Right renal pelvis (tissue), 4 donors: ENCODE results near the gene C6. TPM values are rescaled to one million over a fixed set of nuclear protein-coding genes. Genes with fewer than 3 reads are reported as not detected.
A peak's percentile ranks its signal among the peaks of the same experiment; 100 is the strongest.
"Not testable (repeated sequence)": the region's sequence is repeated elsewhere in the genome, so short reads cannot be mapped to it uniquely, and the experiment has no call there.

Experiments used
- DNase-seq, 4 donors: peaks; one replicate each; pipeline ENCODE4 v3.0.0-alpha.2; 2013; ENCODE audit warnings: low read depth in 4 of 4, low spot score in 3 of 4, missing footprints in 1 of 4
- polyA plus RNA-seq, 4 donors: library from polyadenylated mRNA; unstranded; fragments of 120-200 nt; gene quantifications; one replicate each; pipeline ENCODE4 v1.2.1, GENCODE V29; 2013; ENCODE audit not compliant: insufficient read length in 4 of 4

The C6 gene
- 1 to 10 TPM; 1.4 to 3.2 (median 3.0) TPM for polyA plus RNA-seq

GRCh38 chr5:41213340-41213739 is at the start of gene C6:
Gene C6, minus strand, starts transcription at chr5:41213532. Its CDS starts 10,302 bp downstream, at chr5:41203230.
- no peak for DNase-seq

- no peak for DNase-seq
These were observed 43.1 kb upstream of the C6 start for GRCh38 chr5:41256400-41256799.

- DNase-seq: no peak
These were observed 39.8 kb upstream of the C6 start for GRCh38 chr5:41253109-41253508.

- DNase-seq: no peak
These were observed 38.7 kb upstream of the C6 start for GRCh38 chr5:41252036-41252435.

GRCh38 chr5:41250351-41250987 is 37.1 kb upstream of the C6 start:
- no peak for DNase-seq

- DNase-seq: no peak
These were observed 33.8 kb upstream of the C6 start for GRCh38 chr5:41247135-41247534.

GRCh38 chr5:41246376-41246775 is 33.0 kb upstream of the C6 start:
- DNase-seq: no peak

- DNase-seq: no peak
These were observed 30.2 kb upstream of the C6 start for GRCh38 chr5:41243558-41243957.

GRCh38 chr5:41240985-41241384 is 27.7 kb upstream of the C6 start:
- no peak for DNase-seq

- DNase-seq: no peak
These were observed 27.1 kb upstream of the C6 start for GRCh38 chr5:41240390-41240789.

GRCh38 chr5:41234475-41234874 is 21.1 kb upstream of the C6 start:
- no peak for DNase-seq

GRCh38 chr5:41232797-41233196 is 19.5 kb upstream of the C6 start:
- DNase-seq: no peak

- not testable (repeated sequence) for DNase-seq
These were observed 16.9 kb upstream of the C6 start for GRCh38 chr5:41230276-41230675.

- DNase-seq: no peak
These were observed 10.6 kb upstream of the C6 start for GRCh38 chr5:41223962-41224361.

GRCh38 chr5:41219658-41220269 is 6.4 kb upstream of the C6 start:
- DNase-seq: peak in 1 of 4 donors; percentile 8

GRCh38 chr5:41218929-41219657 is 5.8 kb upstream of the C6 start:
- DNase-seq: no peak

GRCh38 chr5:41214182-41214581 is 850 bp upstream of the C6 start:
- no peak for DNase-seq

- DNase-seq: no peak
These were observed 397 bp downstream of the C6 start for GRCh38 chr5:41212935-41213334.

- DNase-seq: no peak
These were observed 1.9 kb downstream of the C6 start for GRCh38 chr5:41211417-41211816.

GRCh38 chr5:41205475-41205874 is 7.9 kb downstream of the C6 start:
- not testable (repeated sequence) for DNase-seq

- DNase-seq: no peak
These were observed 10.3 kb downstream of the C6 start for GRCh38 chr5:41203033-41203432.
